ENCODE results near the gene SLIT3.

DNA sequence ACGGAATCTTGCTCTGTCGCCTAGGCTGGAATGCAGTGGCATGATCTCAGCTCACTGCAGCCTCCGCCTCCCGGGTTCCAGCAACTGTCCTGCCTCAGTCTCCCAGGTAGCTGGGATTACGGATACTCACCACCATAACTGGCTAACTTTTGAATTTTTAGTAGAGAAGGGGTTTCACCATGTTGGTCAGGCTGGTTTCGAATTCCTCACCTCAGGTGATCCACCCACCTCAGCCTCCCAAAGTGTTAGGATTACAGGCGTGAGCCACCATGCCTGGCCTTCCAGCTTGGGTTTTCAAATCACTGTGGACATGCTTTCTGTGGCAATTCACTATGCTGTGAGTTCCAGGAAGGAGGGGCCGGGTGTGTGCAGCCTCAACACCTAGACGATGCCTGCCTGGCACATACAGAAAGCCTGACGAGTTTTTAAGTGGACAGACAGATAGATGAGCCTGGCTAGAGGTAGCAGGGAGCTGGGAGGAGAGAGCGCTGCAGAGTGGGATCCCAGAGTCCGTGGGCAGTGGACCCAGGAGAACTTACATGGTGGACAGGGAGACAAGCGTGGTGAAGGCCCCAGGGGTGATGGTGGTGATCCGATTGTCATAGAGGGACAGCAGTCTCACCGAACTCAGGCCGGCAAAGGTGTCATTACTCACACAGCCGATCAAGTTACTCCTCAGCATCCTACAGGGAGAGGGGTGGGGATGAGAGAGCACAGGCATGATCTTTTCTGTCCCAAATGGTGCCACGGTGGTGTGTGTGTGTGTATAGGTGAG is 548.3 kb downstream of the SLIT3 start:
- TF ChIP-seq, protein P1, sequence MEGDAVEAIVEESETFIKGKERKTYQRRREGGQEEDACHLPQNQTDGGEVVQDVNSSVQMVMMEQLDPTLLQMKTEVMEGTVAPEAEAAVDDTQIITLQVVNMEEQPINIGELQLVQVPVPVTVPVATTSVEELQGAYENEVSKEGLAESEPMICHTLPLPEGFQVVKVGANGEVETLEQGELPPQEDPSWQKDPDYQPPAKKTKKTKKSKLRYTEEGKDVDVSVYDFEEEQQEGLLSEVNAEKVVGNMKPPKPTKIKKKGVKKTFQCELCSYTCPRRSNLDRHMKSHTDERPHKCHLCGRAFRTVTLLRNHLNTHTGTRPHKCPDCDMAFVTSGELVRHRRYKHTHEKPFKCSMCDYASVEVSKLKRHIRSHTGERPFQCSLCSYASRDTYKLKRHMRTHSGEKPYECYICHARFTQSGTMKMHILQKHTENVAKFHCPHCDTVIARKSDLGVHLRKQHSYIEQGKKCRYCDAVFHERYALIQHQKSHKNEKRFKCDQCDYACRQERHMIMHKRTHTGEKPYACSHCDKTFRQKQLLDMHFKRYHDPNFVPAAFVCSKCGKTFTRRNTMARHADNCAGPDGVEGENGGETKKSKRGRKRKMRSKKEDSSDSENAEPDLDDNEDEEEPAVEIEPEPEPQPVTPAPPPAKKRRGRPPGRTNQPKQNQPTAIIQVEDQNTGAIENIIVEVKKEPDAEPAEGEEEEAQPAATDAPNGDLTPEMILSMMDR (IDR thresholded peaks at IDR 0.05) = no peak
- TF ChIP-seq POLR2A (IDR thresholded peaks at IDR 0.05) = no peak
